NCI-H1436 (cell line): ENCODE data around the gene ZNF277.
"Not testable (repeated sequence)": the region's sequence is repeated elsewhere in the genome, so short reads cannot be mapped to it uniquely, and the experiment has no call there.

ENCODE experiments used
- DNase-seq: peaks from one replicate; lab custom pipeline; 2025; lab: John Stamatoyannopoulos, UW

Gene ZNF277

GRCh38 chr7:112212571-112212970 is 6.1 kb downstream of the ZNF277 start:
- no peak for DNase-seq

GRCh38 chr7:112213735-112214134 is 7.2 kb downstream of the ZNF277 start:
- no peak for DNase-seq

- DNase-seq: no peak
These were observed 7.8 kb downstream of the ZNF277 start for GRCh38 chr7:112214268-112214667.

GRCh38 chr7:112214883-112215282 is 8.4 kb downstream of the ZNF277 start:
- no peak for DNase-seq

GRCh38 chr7:112215787-112216186 is 9.3 kb downstream of the ZNF277 start:
- no peak for DNase-seq

- no peak for DNase-seq
These were observed 14.5 kb downstream of the ZNF277 start for GRCh38 chr7:112220877-112221434.

GRCh38 chr7:112223310-112223709 is 16.8 kb downstream of the ZNF277 start:
- no peak for DNase-seq

GRCh38 chr7:112224186-112224585 is 17.7 kb downstream of the ZNF277 start:
- DNase-seq: no peak

- no peak for DNase-seq
These were observed 18.5 kb downstream of the ZNF277 start for GRCh38 chr7:112225006-112225405.

- DNase-seq: no peak
These were observed 20.3 kb downstream of the ZNF277 start for GRCh38 chr7:112226701-112227276.

GRCh38 chr7:112228632-112229031 is 22.1 kb downstream of the ZNF277 start:
- DNase-seq: no peak

- no peak for DNase-seq
These were observed 25.9 kb downstream of the ZNF277 start for GRCh38 chr7:112232212-112232978.

- no peak for DNase-seq
These were observed 26.7 kb downstream of the ZNF277 start for GRCh38 chr7:112233048-112233697.

GRCh38 chr7:112234147-112234546 is 27.7 kb downstream of the ZNF277 start:
- DNase-seq: no peak

- no peak for DNase-seq
These were observed 30.1 kb downstream of the ZNF277 start for GRCh38 chr7:112236597-112236996.

GRCh38 chr7:112238330-112238729 is 31.8 kb downstream of the ZNF277 start:
- no peak for DNase-seq

- DNase-seq: no peak
These were observed 32.5 kb downstream of the ZNF277 start for GRCh38 chr7:112238852-112239610.

GRCh38 chr7:112248598-112248997 is 42.1 kb downstream of the ZNF277 start:
- no peak for DNase-seq

- DNase-seq: not testable (repeated sequence)
These were observed 43.5 kb downstream of the ZNF277 start for GRCh38 chr7:112249967-112250366.

GRCh38 chr7:112252141-112252540 is 45.6 kb downstream of the ZNF277 start:
- DNase-seq: no peak

- no peak for DNase-seq
These were observed 46.2 kb downstream of the ZNF277 start for GRCh38 chr7:112252691-112253090.

- DNase-seq: no peak
These were observed 47.7 kb downstream of the ZNF277 start for GRCh38 chr7:112254156-112254555.
